ENCODE data around the gene SLC41A1.

SLC41A1 gene

DNA sequence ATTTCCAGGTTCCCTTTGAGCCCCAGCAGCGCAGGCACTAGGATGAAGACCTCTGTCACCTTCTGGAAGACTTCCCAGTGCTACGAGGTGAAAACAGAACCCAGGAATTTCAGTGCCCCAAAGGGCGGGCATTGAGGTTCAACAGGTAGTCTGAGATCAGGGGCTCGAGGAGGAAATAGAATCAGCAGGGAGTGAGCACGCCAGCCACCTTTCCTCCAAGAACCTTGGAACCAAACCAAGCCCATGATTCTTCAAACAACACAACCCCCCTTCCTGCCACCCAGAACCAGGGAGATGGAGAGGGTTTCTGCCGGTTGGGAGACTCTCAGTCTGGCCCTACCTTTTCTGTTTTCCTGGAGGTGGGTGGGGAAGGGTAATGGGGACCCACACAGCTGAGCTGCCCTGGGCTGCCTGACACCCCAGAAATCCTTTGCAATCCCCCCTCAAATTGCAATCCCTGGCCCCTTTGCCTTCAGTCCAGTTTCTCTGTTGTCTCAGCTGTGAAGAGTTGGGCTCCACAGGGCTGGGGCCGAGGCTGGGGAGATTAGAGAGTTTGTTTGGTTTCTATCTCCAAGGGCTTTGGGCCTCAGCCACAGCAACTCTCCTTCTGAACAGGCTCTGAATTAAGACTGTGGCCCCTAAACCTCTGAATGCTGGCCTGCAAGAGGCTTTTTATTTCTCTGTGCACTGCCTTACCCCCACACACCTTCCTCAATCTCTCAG lies 11.9 kb downstream of the SLC41A1 start:
- Histone ChIP-seq H3K4me1 (peaks cover 0 to 27% (median 18%) of the 10 kb centered on the region in 4 donors), H3K4me3 (no peak overlapping the region), H3K36me3 (peaks cover 35 to 55% (median 40%) of the 10 kb centered on the region in 3 donors), H3K27ac (no peak overlapping the region), H3K27me3 (no peaks in the 10 kb centered on the region), H3K9me3 (no peaks in the 10 kb centered on the region)
- intact Hi-C loops (cut with DNase I; ENCODE audit: low total_unique reads), result no loop called here
- no peak for TF ChIP-seq CTCF (IDR thresholded peaks at IDR 0.05)
- DNase-seq, result no peak

DNA sequence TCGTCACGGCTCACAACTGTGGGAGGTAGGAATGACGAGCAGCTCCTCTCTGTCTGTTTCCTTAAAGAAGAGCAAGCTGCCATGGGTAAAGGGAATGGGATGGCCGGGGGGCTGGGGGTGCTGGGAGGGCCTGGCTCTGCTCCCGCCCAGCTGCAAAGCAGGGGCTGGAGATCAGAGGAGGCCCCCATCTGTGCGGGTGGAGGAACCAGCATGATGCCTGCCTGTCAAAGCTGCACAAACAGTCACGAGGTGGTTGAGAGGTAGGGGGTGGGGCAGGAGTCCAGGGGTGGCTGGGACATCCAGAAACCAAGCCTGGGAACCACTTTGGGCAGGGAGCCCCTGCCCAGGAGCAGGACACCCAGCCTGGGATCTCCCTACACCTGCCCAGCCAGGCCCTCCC lies 12.6 kb downstream of the SLC41A1 start:
- intact Hi-C loops (cut with DNase I; ENCODE audit: low total_unique reads), result no loop called here
- no peak for TF ChIP-seq CTCF (IDR thresholded peaks at IDR 0.05)
- H3K27ac ChIP-seq, result no peak overlapping the region
- no peaks in the 10 kb centered on the region for H3K27me3 ChIP-seq
- H3K9me3 ChIP-seq, result no peaks in the 10 kb centered on the region
- H3K4me3 ChIP-seq, result no peak overlapping the region
- peaks cover 0 to 20% (median 11%) of the 10 kb centered on the region in 4 donors for H3K4me1 ChIP-seq
- H3K36me3 ChIP-seq, result peaks cover 39 to 62% (median 48%) of the 10 kb centered on the region in 3 donors
- no peak for DNase-seq

GRCh38 chr1:205798577-205798976 lies 14.4 kb downstream of the SLC41A1 start:
- no peaks in the 10 kb centered on the region for H3K27me3 ChIP-seq
- intact Hi-C loops (cut with DNase I; ENCODE audit: low total_unique reads), result no loop called here
- no peak for TF ChIP-seq CTCF (IDR thresholded peaks at IDR 0.05)
- peaks cover 0 to 6% (median 0%) of the 10 kb centered on the region in 4 donors for H3K4me1 ChIP-seq
- no peak overlapping the region for H3K27ac ChIP-seq
- no peak overlapping the region for H3K4me3 ChIP-seq
- H3K36me3 ChIP-seq, result peaks cover 57 to 75% (median 61%) of the 10 kb centered on the region in 3 donors
- H3K9me3 ChIP-seq, result no peaks in the 10 kb centered on the region
- no peak for DNase-seq

DNA sequence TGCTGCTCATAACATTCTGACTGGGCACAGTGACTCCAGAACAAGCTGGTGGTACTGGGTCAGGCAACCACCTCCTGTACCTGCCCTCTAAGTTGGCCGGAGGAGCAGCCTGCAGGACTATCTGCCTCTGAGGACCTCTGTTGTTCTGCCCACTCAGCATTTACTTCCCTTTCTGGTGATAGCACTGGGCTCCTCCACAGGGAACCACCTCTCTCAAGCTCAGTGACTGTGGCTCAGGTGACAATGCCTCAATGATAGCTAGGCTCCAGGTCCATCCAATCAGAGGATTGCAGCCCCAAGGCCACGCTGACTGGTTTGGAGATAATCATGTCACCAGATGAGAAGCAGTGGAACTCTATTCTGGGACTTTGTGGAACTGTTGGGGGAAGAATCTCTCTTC lies 15.8 kb downstream of the SLC41A1 start:
- Histone ChIP-seq H3K9me3 (no peaks in the 10 kb centered on the region), H3K36me3 (peaks cover 69 to 89% (median 70%) of the 10 kb centered on the region in 3 donors), H3K4me1 (peaks cover 0 to 6% (median 0%) of the 10 kb centered on the region in 4 donors), H3K4me3 (no peak overlapping the region), H3K27me3 (no peaks in the 10 kb centered on the region), H3K27ac (no peak overlapping the region)
- no peak for TF ChIP-seq CTCF (IDR thresholded peaks at IDR 0.05)
- intact Hi-C loops (cut with DNase I; ENCODE audit: low total_unique reads), result no loop called here
- DNase-seq, result no peak

DNA sequence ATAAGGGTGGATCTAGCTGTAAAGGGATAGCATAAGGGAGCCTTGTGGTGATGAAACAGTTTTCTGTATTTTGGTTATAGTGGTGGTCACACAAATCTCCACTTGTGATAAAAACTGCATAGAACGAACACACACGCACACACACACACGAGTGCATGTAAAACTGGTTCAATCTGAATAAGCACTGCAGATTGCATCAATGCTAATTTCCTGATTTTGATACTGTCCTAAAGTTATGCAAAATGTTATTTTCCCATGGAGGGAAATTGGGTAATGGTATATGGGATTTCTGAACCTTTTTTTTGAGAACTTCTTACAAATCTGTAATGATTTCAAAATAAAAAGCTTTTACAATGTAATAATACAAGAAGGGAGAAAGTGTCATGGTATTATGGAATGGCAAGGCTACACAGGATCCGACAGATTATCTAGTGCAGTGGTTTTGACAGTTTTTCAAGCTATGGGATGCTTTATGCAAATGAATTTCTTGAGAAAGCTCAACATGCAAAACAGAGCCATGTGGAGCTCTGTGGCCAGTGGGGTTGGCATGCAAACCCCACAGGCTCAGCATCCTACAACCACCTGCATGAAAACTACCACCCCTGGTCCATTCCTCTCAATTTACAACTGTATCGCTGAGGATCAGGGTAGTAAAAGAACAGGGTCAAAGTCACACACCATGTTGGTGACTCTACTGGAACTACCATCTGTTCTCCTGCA lies 18.8 kb downstream of the SLC41A1 start:
- no peak overlapping the region for H3K27ac ChIP-seq
- no peaks in the 10 kb centered on the region for H3K9me3 ChIP-seq
- H3K4me1 ChIP-seq, result no peaks in the 10 kb centered on the region
- DNase-seq, result no peak
- H3K4me3 ChIP-seq, result no peak overlapping the region
- no peak for TF ChIP-seq CTCF (IDR thresholded peaks at IDR 0.05)
- peaks cover 73 to 93% (median 80%) of the 10 kb centered on the region in 3 donors for H3K36me3 ChIP-seq
- no peaks in the 10 kb centered on the region for H3K27me3 ChIP-seq
- intact Hi-C loops (cut with DNase I; ENCODE audit: low total_unique reads), result no loop called here

Data from tibial artery (tissue), 4 donors.